ENCODE data around the gene PRDM2.

Gene PRDM2

DNA sequence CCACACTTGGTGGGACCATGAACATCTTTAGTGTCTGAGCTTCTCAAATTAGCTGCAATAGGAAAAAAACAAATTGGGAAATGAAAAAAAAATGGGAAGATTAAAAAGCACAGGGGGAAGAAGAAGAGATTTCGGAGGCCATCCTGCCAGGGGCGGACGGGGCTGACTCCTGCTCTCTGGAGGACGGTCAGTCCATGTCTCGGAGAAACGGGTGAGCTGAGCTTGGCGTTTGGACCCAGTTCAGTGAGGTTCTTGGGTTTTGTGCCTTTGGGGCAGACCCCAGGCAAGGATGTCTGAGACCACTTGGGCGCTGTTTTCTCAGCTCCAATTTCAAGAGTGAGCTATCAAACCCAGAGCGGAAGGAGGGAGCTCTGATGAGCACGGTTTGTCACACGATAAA, 123.9 kb downstream of the PRDM2 start:
- no peak for TF ChIP-seq YY1 (IDR thresholded peaks at IDR 0.05; ENCODE audit: insufficient read depth, insufficient read length)
- TF ChIP-seq ZNF274 (IDR thresholded peaks at IDR 0.05; ENCODE audit: low read depth, low read length), result no peak
- no peak for TF ChIP-seq SUZ12 (IDR thresholded peaks at IDR 0.05; ENCODE audit: extremely low read depth, insufficient read depth, insufficient read length)
- Histone ChIP-seq H3K36me3 (ENCODE audit: insufficient read depth, insufficient read length, low read length) (no peaks in the 10 kb centered on the region), H3K4me3 (ENCODE audit: insufficient read length, low read depth) (no peak overlapping the region), H3K4me1 (ENCODE audit: insufficient read depth, insufficient read length) (no peaks in the 10 kb centered on the region), H3K9ac (ENCODE audit: insufficient read length, low read depth) (no peak overlapping the region), H3K27me3 (ENCODE audit: insufficient read depth, insufficient read length) (no peaks in the 10 kb centered on the region), H3K9me3 (ENCODE audit: insufficient read depth, low read length) (no peaks in the 10 kb centered on the region)
- DNase-seq (ENCODE audit: low read depth, low spot score), result no peak

- no peak for DNase-seq (ENCODE audit: low read depth, low spot score)
- TF ChIP-seq YY1 (IDR thresholded peaks at IDR 0.05; ENCODE audit: insufficient read depth, insufficient read length) (no peak), SUZ12 (IDR thresholded peaks at IDR 0.05; ENCODE audit: extremely low read depth, insufficient read depth, insufficient read length) (no peak), ZNF274 (IDR thresholded peaks at IDR 0.05; ENCODE audit: low read depth, low read length) (no peak)
Observed at GRCh38 chr1:13824626-13825025, 124.6 kb downstream of the PRDM2 start.

DNA sequence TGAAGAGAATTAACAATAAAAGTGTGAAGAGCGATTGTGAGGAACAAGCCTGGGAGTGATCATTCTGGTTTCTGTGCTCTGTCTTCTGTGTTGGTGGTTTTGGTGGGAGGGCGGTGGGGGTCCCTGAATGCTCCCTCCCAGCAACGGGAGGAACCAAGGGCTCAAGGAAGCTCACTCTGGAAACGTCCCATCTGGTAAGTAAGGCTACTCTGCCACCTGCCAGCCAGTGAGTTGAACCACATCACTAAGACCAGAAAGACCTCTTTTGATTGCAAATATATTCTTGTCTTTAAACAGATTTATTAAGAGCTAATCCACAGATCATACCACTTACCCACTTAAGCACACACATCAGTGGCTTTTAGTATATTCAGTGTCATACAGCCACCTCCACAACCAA, 125.0 kb downstream of the PRDM2 start:
- H3K4me1 ChIP-seq (ENCODE audit: insufficient read depth, insufficient read length), result no peaks in the 10 kb centered on the region
- no peak overlapping the region for H3K4me3 ChIP-seq (ENCODE audit: insufficient read length, low read depth)
- no peak overlapping the region for H3K9ac ChIP-seq (ENCODE audit: insufficient read length, low read depth)
- no peak for TF ChIP-seq YY1 (IDR thresholded peaks at IDR 0.05; ENCODE audit: insufficient read depth, insufficient read length)
- no peak for TF ChIP-seq SUZ12 (IDR thresholded peaks at IDR 0.05; ENCODE audit: extremely low read depth, insufficient read depth, insufficient read length)
- no peak for TF ChIP-seq ZNF274 (IDR thresholded peaks at IDR 0.05; ENCODE audit: low read depth, low read length)
- no peaks in the 10 kb centered on the region for H3K27me3 ChIP-seq (ENCODE audit: insufficient read depth, insufficient read length)
- no peaks in the 10 kb centered on the region for H3K9me3 ChIP-seq (ENCODE audit: insufficient read depth, low read length)
- no peak for DNase-seq (ENCODE audit: low read depth, low spot score)
- no peaks in the 10 kb centered on the region for H3K36me3 ChIP-seq (ENCODE audit: insufficient read depth, insufficient read length, low read length)

More at GRCh38 chr1:13824626-13825025, 124.6 kb downstream of the PRDM2 start:
- Histone ChIP-seq H3K4me1 (ENCODE audit: insufficient read depth, insufficient read length) (no peaks in the 10 kb centered on the region), H3K4me3 (ENCODE audit: insufficient read length, low read depth) (no peak overlapping the region), H3K9ac (ENCODE audit: insufficient read length, low read depth) (no peak overlapping the region), H3K27me3 (ENCODE audit: insufficient read depth, insufficient read length) (no peaks in the 10 kb centered on the region), H3K36me3 (ENCODE audit: insufficient read depth, insufficient read length, low read length) (no peaks in the 10 kb centered on the region), H3K9me3 (ENCODE audit: insufficient read depth, low read length) (no peaks in the 10 kb centered on the region)

DNA sequence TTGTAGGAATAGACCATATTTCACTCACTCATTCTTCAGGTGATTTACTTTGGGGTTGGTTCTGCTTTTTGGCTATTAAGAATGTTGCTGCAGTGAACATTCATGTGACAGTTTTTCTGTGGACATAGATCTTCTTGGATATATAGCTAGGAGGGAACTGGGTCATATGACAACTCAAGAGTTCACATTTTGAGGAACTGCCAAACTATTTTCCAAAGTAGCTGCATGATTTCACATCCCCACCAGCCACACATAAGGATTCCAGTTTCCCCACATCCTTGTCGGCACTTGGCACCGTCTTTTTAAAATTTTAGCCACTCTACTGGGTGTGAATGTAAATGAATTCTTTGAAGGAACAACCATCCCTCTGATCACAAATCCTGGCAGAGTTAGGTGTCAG, 126.0 kb downstream of the PRDM2 start:
- Histone ChIP-seq H3K36me3 (ENCODE audit: insufficient read depth, insufficient read length, low read length) (no peaks in the 10 kb centered on the region), H3K9ac (ENCODE audit: insufficient read length, low read depth) (no peak overlapping the region), H3K4me3 (ENCODE audit: insufficient read length, low read depth) (no peak overlapping the region), H3K4me1 (ENCODE audit: insufficient read depth, insufficient read length) (no peaks in the 10 kb centered on the region), H3K27me3 (ENCODE audit: insufficient read depth, insufficient read length) (no peaks in the 10 kb centered on the region), H3K9me3 (ENCODE audit: insufficient read depth, low read length) (no peaks in the 10 kb centered on the region)
- DNase-seq (ENCODE audit: low read depth, low spot score), result no peak
- TF ChIP-seq SUZ12 (IDR thresholded peaks at IDR 0.05; ENCODE audit: extremely low read depth, insufficient read depth, insufficient read length), result no peak
- no peak for TF ChIP-seq YY1 (IDR thresholded peaks at IDR 0.05; ENCODE audit: insufficient read depth, insufficient read length)

DNA sequence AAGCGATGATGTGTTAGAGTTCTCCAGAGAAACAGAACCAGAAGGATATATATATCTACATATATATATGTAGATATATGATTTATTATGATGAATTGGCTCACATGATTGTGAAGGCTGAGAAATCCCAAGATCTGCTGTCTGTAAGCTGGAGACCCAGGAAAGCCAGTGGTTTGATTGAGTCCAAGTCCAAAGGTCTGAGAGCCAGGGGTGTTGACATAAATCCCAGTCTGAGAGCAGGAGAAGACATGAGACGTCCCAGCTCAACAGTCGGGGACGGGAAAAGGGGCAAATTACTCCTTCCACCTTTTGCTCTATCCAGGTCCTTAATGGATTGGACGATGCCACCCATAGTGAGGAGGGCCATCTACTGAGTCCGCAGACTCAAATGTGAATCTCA, 126.6 kb downstream of the PRDM2 start:
- no peaks in the 10 kb centered on the region for H3K4me1 ChIP-seq (ENCODE audit: insufficient read depth, insufficient read length)
- no peaks in the 10 kb centered on the region for H3K9me3 ChIP-seq (ENCODE audit: insufficient read depth, low read length)
- H3K9ac ChIP-seq (ENCODE audit: insufficient read length, low read depth), result no peak overlapping the region
- no peaks in the 10 kb centered on the region for H3K36me3 ChIP-seq (ENCODE audit: insufficient read depth, insufficient read length, low read length)
- DNase-seq (ENCODE audit: low read depth, low spot score), result no peak
- no peaks in the 10 kb centered on the region for H3K27me3 ChIP-seq (ENCODE audit: insufficient read depth, insufficient read length)
- TF ChIP-seq YY1 (IDR thresholded peaks at IDR 0.05; ENCODE audit: insufficient read depth, insufficient read length), result no peak
- TF ChIP-seq SUZ12 (IDR thresholded peaks at IDR 0.05; ENCODE audit: extremely low read depth, insufficient read depth, insufficient read length), result no peak
- TF ChIP-seq ZNF274 (IDR thresholded peaks at IDR 0.05; ENCODE audit: low read depth, low read length), result no peak
- H3K4me3 ChIP-seq (ENCODE audit: insufficient read length, low read depth), result no peak overlapping the region

DNA sequence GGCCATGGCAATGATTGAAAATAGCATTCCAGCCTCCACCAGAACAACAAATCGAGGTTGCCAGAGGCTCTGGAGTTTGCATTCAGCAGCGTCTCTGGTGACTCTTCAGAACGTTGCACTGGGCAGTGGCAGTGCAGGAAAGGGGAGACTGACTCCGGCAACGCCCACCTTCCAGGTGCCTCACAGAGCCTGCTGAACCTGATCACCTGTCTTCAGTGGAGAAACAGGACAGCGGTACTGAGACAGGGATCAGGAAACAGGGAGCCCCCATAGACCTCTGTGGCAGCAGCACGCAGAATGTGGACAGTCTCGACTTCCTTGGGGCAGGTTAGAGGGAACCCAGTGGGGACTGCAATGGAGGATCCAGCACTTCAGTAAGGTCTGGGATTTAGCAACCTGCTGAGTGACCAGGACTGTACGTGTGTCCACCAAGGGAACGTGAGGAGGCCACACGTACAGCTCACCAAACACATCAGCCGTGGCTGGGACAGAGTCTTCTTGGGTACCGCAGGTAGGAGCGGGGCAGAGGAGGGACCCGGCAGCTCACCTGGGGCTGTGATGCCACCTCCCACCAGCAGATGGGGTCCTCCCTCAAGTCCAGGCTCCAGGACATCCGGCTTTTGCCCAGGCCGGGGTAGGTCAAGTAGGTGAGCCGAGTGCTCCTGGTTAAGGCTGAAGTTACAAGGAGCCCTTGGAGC, 128.6 kb downstream of the PRDM2 start:
- TF ChIP-seq YY1 (IDR thresholded peaks at IDR 0.05; ENCODE audit: insufficient read depth, insufficient read length) (no peak), ZNF274 (IDR thresholded peaks at IDR 0.05; ENCODE audit: low read depth, low read length) (no peak), SUZ12 (IDR thresholded peaks at IDR 0.05; ENCODE audit: extremely low read depth, insufficient read depth, insufficient read length) (no peak)
- Histone ChIP-seq H3K36me3 (ENCODE audit: insufficient read depth, insufficient read length, low read length) (no peaks in the 10 kb centered on the region), H3K9me3 (ENCODE audit: insufficient read depth, low read length) (no peaks in the 10 kb centered on the region), H3K4me3 (ENCODE audit: insufficient read length, low read depth) (no peak overlapping the region), H3K4me1 (ENCODE audit: insufficient read depth, insufficient read length) (no peaks in the 10 kb centered on the region), H3K9ac (ENCODE audit: insufficient read length, low read depth) (no peak overlapping the region), H3K27me3 (ENCODE audit: insufficient read depth, insufficient read length) (no peaks in the 10 kb centered on the region)
- peak; percentile 32 for DNase-seq (ENCODE audit: low read depth, low spot score)

DNA sequence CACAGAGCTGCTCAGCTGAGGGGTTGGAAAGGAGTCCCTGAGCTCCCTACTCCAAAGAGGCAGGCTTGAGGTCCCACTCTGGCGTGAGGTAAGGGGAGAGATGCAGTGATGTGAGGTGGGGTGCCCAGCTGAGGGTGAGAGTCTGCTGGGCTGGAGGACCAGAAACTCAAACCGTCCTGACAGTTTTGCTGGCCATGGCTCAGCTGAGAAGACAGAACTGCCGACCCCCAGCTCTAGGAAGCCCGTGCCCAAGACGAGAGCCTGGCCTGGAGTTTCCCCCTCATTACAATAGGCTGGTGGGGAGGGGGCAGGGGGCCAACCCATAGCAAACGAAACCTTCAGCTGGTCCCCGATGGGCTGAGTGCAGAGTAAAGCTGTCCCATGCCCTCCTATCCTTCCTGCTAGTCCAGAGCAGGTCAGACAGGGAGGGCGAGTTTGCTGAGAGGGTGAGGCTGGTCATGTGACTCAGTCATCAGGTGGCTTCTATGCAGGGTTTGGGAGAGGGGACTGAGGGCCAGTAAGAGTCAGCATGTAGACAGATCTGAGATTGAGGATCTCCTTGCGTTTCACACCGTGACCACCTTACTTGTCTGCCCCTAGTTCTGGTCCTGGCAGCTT, 129.3 kb downstream of the PRDM2 start:
- H3K27me3 ChIP-seq (ENCODE audit: insufficient read depth, insufficient read length), result no peaks in the 10 kb centered on the region
- no peaks in the 10 kb centered on the region for H3K36me3 ChIP-seq (ENCODE audit: insufficient read depth, insufficient read length, low read length)
- H3K9ac ChIP-seq (ENCODE audit: insufficient read length, low read depth), result no peak overlapping the region
- no peaks in the 10 kb centered on the region for H3K4me1 ChIP-seq (ENCODE audit: insufficient read depth, insufficient read length)
- TF ChIP-seq SUZ12 (IDR thresholded peaks at IDR 0.05; ENCODE audit: extremely low read depth, insufficient read depth, insufficient read length), result no peak
- TF ChIP-seq ZNF274 (IDR thresholded peaks at IDR 0.05; ENCODE audit: low read depth, low read length), result no peak
- TF ChIP-seq YY1 (IDR thresholded peaks at IDR 0.05; ENCODE audit: insufficient read depth, insufficient read length), result no peak
- no peak overlapping the region for H3K4me3 ChIP-seq (ENCODE audit: insufficient read length, low read depth)
- no peak for DNase-seq (ENCODE audit: low read depth, low spot score)
- no peaks in the 10 kb centered on the region for H3K9me3 ChIP-seq (ENCODE audit: insufficient read depth, low read length)

All from NT2/D1 (cell line).